ENCODE measurements around the gene PTPMT1. TPM values are rescaled to one million over a fixed set of nuclear protein-coding genes. Genes with fewer than 3 reads are reported as not detected.
A peak's percentile ranks its signal among the peaks of the same experiment; 100 is the strongest.
"Not testable (repeated sequence)": the region's sequence is repeated elsewhere in the genome, so short reads cannot be mapped to it uniquely, and the experiment has no call there.

PTPMT1 gene
- total and polyA plus RNA-seq, 9 donors = 33.8 to 103 (median 39.6) TPM

DNA sequence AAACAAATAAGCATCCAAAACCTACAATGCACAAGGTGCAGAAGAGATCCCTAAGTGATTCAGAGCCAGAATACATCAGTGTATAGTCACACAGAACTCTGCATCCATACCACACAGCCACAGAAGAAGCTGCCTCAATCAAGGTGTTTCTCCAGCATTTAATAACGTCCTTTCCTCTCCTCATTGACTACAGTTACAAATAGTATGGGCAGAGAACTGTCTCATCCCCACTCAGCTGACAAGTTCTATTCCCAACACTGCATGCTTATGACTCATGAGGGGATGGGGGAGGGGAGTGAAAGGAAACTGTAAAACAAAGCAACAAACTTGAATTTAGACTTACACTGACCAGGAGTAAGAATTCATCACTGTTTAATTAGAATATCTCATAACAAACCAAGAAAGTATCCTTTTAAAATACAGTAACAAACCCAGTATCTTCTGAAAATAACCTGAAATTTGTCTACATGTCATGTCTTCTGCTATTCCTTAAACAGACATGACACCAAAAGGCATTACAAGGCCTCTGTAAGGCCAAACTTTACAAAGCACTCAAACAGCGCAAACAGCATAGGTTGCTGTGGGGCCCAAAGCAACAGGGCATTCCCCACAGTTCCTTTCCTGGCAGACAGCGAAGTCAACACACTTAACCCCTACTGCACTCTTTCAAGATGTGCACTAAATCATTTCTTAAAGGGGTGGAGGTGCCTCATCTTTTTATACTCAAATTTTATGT lies 41.7 kb upstream of the PTPMT1 start:
- TF ChIP-seq, protein P1, sequence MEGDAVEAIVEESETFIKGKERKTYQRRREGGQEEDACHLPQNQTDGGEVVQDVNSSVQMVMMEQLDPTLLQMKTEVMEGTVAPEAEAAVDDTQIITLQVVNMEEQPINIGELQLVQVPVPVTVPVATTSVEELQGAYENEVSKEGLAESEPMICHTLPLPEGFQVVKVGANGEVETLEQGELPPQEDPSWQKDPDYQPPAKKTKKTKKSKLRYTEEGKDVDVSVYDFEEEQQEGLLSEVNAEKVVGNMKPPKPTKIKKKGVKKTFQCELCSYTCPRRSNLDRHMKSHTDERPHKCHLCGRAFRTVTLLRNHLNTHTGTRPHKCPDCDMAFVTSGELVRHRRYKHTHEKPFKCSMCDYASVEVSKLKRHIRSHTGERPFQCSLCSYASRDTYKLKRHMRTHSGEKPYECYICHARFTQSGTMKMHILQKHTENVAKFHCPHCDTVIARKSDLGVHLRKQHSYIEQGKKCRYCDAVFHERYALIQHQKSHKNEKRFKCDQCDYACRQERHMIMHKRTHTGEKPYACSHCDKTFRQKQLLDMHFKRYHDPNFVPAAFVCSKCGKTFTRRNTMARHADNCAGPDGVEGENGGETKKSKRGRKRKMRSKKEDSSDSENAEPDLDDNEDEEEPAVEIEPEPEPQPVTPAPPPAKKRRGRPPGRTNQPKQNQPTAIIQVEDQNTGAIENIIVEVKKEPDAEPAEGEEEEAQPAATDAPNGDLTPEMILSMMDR (IDR thresholded peaks at IDR 0.05) = no peak
- peaks cover 16% of the 10 kb centered on the region for H3K4me1 ChIP-seq (ENCODE audit: insufficient read depth)
- H3K9me3 ChIP-seq = no peaks in the 10 kb centered on the region
- intact Hi-C loops (cut with DNase I) = no loop called here
- peak overlapping the region in 1 of 2 donors; percentile 58 for H3K27ac ChIP-seq
- DNase-seq = peak in 3 of 5 donors; percentile 33 to 62 (median 42)
- H3K4me3 ChIP-seq = no peak overlapping the region
- no peaks in the 10 kb centered on the region for H3K36me3 ChIP-seq
- 0 to 6% (median 3%) methylated on average over 3 of the region's 3 CpGs for WGBS, 3 donors
- no peaks in the 10 kb centered on the region for H3K27me3 ChIP-seq

DNA sequence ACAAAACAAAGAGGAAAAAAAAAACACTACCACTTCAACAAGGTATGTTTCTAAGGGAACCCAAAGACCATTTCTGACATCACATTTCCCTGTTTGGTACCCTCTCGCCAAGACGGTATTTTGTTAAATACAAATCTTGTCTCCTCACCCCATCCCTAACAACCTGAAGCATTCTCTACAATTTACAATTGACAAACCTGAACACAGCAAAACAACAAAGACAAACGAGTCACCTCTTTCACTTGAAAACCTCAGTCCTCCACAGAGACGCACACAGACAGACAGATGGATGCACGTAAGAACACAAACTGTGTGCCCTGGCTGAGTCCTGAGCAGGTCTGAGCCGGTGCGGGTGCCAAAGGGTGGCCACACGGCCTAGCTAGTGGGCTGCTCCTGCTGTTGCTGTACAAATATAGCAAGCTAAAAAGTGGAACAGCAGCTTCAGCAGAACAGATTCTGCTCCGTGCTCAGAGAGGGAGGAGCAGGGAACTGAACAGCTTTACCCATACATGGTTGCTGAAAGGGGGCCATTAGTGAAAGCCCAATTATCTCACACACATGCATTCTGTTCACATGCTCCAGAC lies 41.0 kb upstream of the PTPMT1 start:
- Histone ChIP-seq H3K9me3 (no peaks in the 10 kb centered on the region), H3K4me3 (no peak overlapping the region), H3K36me3 (no peaks in the 10 kb centered on the region), H3K27ac (peak overlapping the region in 1 of 2 donors; percentile 58), H3K4me1 (ENCODE audit: insufficient read depth) (peaks cover 15% of the 10 kb centered on the region), H3K27me3 (no peaks in the 10 kb centered on the region)
- intact Hi-C loops (cut with DNase I) = no loop called here
- no peak for DNase-seq
- TF ChIP-seq POLR2A (IDR thresholded peaks at IDR 0.05) = no peak
- TF ChIP-seq, protein P1 (IDR thresholded peaks at IDR 0.05) = no peak
- TF ChIP-seq EP300 (IDR thresholded peaks at IDR 0.05) = no peak
- WGBS, 3 donors = 23 to 31% (median 24%) methylated on average over 9 of the region's 9 CpGs

DNA sequence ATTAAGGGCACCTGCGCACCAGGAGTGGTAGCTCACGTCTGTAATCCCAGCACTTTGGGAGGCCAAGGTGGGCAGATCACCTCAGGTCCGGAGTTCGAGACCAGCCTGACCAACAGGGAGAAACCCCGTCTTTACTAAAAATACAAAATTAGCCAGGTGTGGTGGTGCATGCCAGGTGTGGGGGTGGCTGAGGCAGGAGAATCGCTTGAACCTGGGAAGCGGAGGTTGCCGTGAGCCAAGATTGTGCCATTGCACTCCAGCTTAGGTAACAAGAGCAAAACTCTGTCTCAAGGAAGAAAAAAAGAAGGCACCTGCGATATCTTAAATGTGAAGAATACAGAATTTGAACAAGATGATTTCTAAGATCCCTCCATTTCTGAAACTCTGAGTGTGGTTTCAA lies 39.4 kb upstream of the PTPMT1 start:
- 87 to 93% (median 91%) methylated on average over 9 of the region's 9 CpGs for WGBS, 3 donors
- DNase-seq; intact Hi-C loops (cut with DNase I); H3K4me3 ChIP-seq; H3K27ac ChIP-seq; H3K27me3 ChIP-seq; H3K36me3 ChIP-seq; H3K9me3 ChIP-seq: not testable (repeated sequence)
- peaks cover 19% of the 10 kb centered on the region for H3K4me1 ChIP-seq (ENCODE audit: insufficient read depth)

DNA sequence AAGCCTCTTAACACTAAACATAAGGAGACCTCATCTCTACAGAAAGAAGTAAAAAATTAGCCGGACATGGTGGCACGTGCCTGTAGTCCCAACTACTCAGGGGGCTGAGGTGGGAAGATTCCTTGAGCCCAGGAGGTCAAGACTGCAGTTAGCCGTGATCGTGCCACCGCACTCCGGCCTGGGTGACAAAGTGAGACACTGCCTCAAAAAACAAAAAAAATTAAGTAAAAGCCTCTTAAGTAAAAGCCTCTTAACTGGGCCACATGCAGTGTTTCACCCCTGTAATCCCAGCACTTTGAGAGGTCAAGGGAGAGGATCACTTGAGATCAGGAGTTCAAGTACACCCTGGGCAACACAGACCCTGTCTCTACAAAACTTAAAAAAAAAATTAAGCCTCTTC lies 38.2 kb upstream of the PTPMT1 start:
- DNase-seq = no peak
- intact Hi-C loops (cut with DNase I) = no loop called here
- Histone ChIP-seq H3K9me3 (no peaks in the 10 kb centered on the region), H3K4me1 (ENCODE audit: insufficient read depth) (peaks cover 24% of the 10 kb centered on the region), H3K27me3 (no peaks in the 10 kb centered on the region), H3K4me3 (no peak overlapping the region), H3K36me3 (no peaks in the 10 kb centered on the region), H3K27ac (no peak overlapping the region)
- TF ChIP-seq EP300 (IDR thresholded peaks at IDR 0.05) = no peak
- TF ChIP-seq POLR2A (IDR thresholded peaks at IDR 0.05) = no peak
- 91 to 94% (median 92%) methylated on average over 6 of the region's 6 CpGs for WGBS, 3 donors

DNA sequence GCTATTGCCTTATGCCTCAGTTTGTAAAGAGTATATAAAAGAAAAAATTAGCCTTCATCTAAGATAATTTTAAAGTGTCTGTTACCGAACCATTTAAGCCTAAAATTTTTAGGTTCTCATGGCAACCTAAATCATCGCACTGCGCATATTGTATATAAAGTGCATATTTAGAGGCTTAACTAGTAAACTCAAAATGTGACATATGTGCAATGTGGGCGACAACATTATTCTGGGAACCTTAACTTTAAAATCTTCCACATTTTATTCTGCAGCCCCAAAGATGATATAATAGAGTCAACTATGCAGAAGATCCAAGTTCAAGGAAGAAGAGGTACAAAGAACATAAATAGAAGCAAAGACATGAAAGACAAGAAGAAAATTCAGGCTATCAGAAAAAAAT lies 35.4 kb upstream of the PTPMT1 start:
- no peaks in the 10 kb centered on the region for H3K36me3 ChIP-seq
- H3K9me3 ChIP-seq = no peaks in the 10 kb centered on the region
- H3K27me3 ChIP-seq = no peaks in the 10 kb centered on the region
- no peak overlapping the region for H3K27ac ChIP-seq
- intact Hi-C loops (cut with DNase I) = no loop called here
- peaks cover 20% of the 10 kb centered on the region for H3K4me1 ChIP-seq (ENCODE audit: insufficient read depth)
- DNase-seq = no peak
- TF ChIP-seq EP300 (IDR thresholded peaks at IDR 0.05) (no peak), POLR2A (IDR thresholded peaks at IDR 0.05) (no peak)
- TF ChIP-seq, protein P1 (IDR thresholded peaks at IDR 0.05) = no peak
- WGBS, 3 donors = 91 to 95% (median 92%) methylated on average over 4 of the region's 4 CpGs
- H3K4me3 ChIP-seq = no peak overlapping the region

DNA sequence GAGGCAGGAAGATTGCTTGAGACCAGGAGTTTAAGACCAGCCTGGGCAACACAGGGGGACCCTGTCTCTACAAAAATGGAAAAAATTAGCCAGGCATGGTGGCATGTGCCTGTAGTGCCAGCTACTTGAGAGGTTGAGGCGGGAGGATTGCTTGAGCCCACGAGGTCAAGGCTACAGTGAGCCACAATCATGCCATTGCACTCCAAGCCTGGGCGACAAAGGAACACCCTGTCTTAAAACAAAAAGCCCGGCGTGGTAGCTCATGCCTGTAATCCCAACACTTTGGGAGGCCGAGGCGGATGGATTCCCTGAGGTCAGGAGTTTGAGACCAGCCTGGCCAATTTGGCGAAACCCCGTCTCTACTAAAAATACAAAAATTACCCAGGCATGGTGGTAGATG lies 34.7 kb upstream of the PTPMT1 start:
- H3K4me3 ChIP-seq; H3K27ac ChIP-seq; H3K27me3 ChIP-seq; H3K9me3 ChIP-seq; intact Hi-C loops (cut with DNase I); DNase-seq; H3K36me3 ChIP-seq: not testable (repeated sequence)
- H3K4me1 ChIP-seq (ENCODE audit: insufficient read depth) = peaks cover 18% of the 10 kb centered on the region
- WGBS, 3 donors = 81 to 87% (median 84%) methylated on average over 9 of the region's 9 CpGs

Data from ovary (tissue), 9 donors.